Liver (tissue), 9 donors: Measurements from ENCODE around the gene DNMBP. TPM values are rescaled to one million over a fixed set of nuclear protein-coding genes. Genes with fewer than 3 reads are reported as not detected.

Experiments used
- DNase-seq: peaks from one replicate; pipeline ENCODE4 v3.0.0-alpha.2; 2017; ENCODE audit warnings: low spot score
- H3K27ac ChIP-seq, 2 donors: one replicate each; pipeline ENCODE4 v1.7.0; 2013; ENCODE audit warnings: inconsistent platforms in 2 of 2, low read length in 2 of 2, control low read depth in 1 of 2, low read depth in 1 of 2, mild to moderate bottlenecking in 1 of 2
- H3K27me3 ChIP-seq, 4 donors: one replicate each; pipeline versions ENCODE4 v1.6.1 to v1.7.0; 2013; ENCODE audit warnings: low read length in 3 of 4, inconsistent platforms in 1 of 4, mild to moderate bottlenecking in 1 of 4, moderate library complexity in 1 of 4; ENCODE audit not compliant: control insufficient read depth in 4 of 4, insufficient read depth in 4 of 4
- H3K36me3 ChIP-seq, 4 donors: one replicate each; pipeline versions ENCODE4 v1.6.1 to v1.7.0; 2013; ENCODE audit warnings: low read length in 3 of 4, mild to moderate bottlenecking in 3 of 4, low read depth in 1 of 4, moderate library complexity in 1 of 4; ENCODE audit not compliant: control insufficient read depth in 4 of 4, insufficient read depth in 3 of 4
- H3K4me1 ChIP-seq, 4 donors: one replicate each; pipeline versions ENCODE4 v1.6.1 to v1.7.0; 2013; ENCODE audit warnings: low read length in 3 of 4, mild to moderate bottlenecking in 3 of 4, moderate library complexity in 1 of 4; ENCODE audit not compliant: control insufficient read depth in 4 of 4, insufficient read depth in 4 of 4
- H3K4me3 ChIP-seq, 3 donors: one replicate each; pipeline versions ENCODE4 v1.6.1 to v1.7.0; 2013; ENCODE audit warnings: low read length in 3 of 3, control low read depth in 1 of 3, low read depth in 1 of 3, mild to moderate bottlenecking in 1 of 3
- H3K9ac ChIP-seq, 2 donors: one replicate each; pipeline ENCODE4 v1.7.0; 2013; ENCODE audit warnings: low read length in 2 of 2, mild to moderate bottlenecking in 2 of 2, moderate library complexity in 2 of 2, control low read depth in 1 of 2, low read depth in 1 of 2
- H3K9me3 ChIP-seq, 4 donors: one replicate each; pipeline versions ENCODE4 v1.6.1 to v1.7.0; 2013; ENCODE audit warnings: low read length in 3 of 4; ENCODE audit not compliant: control insufficient read depth in 4 of 4
- EGR1 ChIP-seq, 2 donors: IDR thresholded peaks; 2 replicates each; pipeline ENCODE4 v1.6.1; 2016 to 2018; ENCODE audit warnings: antibody characterized with exemption in 2 of 2, low read depth in 2 of 2
- FOXA2 ChIP-seq: IDR thresholded peaks from 2 replicates; pipeline ENCODE4 v1.6.1; 2016; ENCODE audit warnings: antibody characterized with exemption
- GABPA ChIP-seq, 2 donors: IDR thresholded peaks in 1 of 2; conservative IDR thresholded peaks in 1 of 2; 2 replicates each; pipeline ENCODE4 v1.6.1; 2016; ENCODE audit warnings: antibody characterized with exemption in 2 of 2, mild to moderate bottlenecking in 1 of 2, moderate library complexity in 1 of 2
- HNF4A ChIP-seq, 2 donors: conservative IDR thresholded peaks; 2 replicates each; pipeline ENCODE4 v1.6.1; 2016; ENCODE audit warnings: antibody characterized with exemption in 2 of 2, mild to moderate bottlenecking in 2 of 2
- HNF4G ChIP-seq: IDR thresholded peaks from 2 replicates; pipeline ENCODE4 v1.6.1; 2016; ENCODE audit warnings: antibody characterized with exemption
- JUND ChIP-seq, 2 donors: IDR thresholded peaks; 2 replicates each; pipeline ENCODE4 v1.6.1; 2016; ENCODE audit warnings: antibody characterized with exemption in 2 of 2
- NR2F2 ChIP-seq: IDR thresholded peaks from 2 replicates; pipeline ENCODE4 v1.6.1; 2016; ENCODE audit warnings: antibody characterized with exemption
- RXRA ChIP-seq, 2 donors: IDR thresholded peaks; 2 replicates each; pipeline ENCODE4 v1.6.1; 2017 to 2018; ENCODE audit warnings: antibody characterized with exemption in 2 of 2, mild to moderate bottlenecking in 1 of 2
- SP1 ChIP-seq: IDR thresholded peaks from 2 replicates; pipeline ENCODE4 v1.6.1; 2018; ENCODE audit warnings: antibody characterized with exemption, mild to moderate bottlenecking
- TAF1 ChIP-seq: conservative IDR thresholded peaks from 2 replicates; pipeline ENCODE4 v1.6.1; 2016; ENCODE audit warnings: antibody characterized with exemption, mild to moderate bottlenecking
- YY1 ChIP-seq: IDR thresholded peaks from 2 replicates; pipeline ENCODE4 v1.6.1; 2016; ENCODE audit warnings: antibody characterized with exemption, mild to moderate bottlenecking
- WGBS: extraction: QIAGEN DNeasy Blood & Tissue Kit; methylation state at CpG from one replicate; pipeline ENCODE4 v1.1.7; 2013; 5-methylcytosine and 5-hydroxymethylcytosine counted together
- polyA plus RNA-seq, 2 donors: library from polyadenylated mRNA; stranded (reverse) in 1 of 2; unstranded in 1 of 2; fragments of 200-250 nt in 1 of 2; fragments of >200 nt in 1 of 2; fragmentation: Nextera tagmentation in 1 of 2; extraction: Ambion mirVana in 1 of 2; gene quantifications; one replicate each; pipeline versions ENCODE4 v1.2.1 to v1.2.3, GENCODE V29; 2013 to 2015
- total RNA-seq, 2 donors: library from RNA; depleted of rRNA; stranded (reverse); fragments of >200 nt; gene quantifications; one replicate each; pipeline ENCODE4 v1.2.3, GENCODE V29; 2014
- TF ChIP-seq, protein P1 (sequence below): IDR thresholded peaks from 2 replicates; pipeline ENCODE4 v1.6.1; 2016; ENCODE audit warnings: antibody characterized with exemption
- TF ChIP-seq, protein P2 (sequence below): IDR thresholded peaks from 2 replicates; pipeline ENCODE4 v1.6.1; 2016; ENCODE audit warnings: antibody characterized with exemption
- TF ChIP-seq, protein P3 (sequence below): IDR thresholded peaks from 2 replicates; pipeline ENCODE4 v1.6.1; 2016; ENCODE audit warnings: antibody characterized with exemption, mild to moderate bottlenecking
- TF ChIP-seq, protein P4 (sequence below): fragments of 150-350 bp; IDR thresholded peaks from 2 replicates; pipeline ENCODE4 v1.5.1; 2017; ENCODE audit warnings: improper control_type of control experiment, low read depth, low read length; ENCODE audit not compliant: missing input control
- TF ChIP-seq, protein P5 (sequence below): IDR thresholded peaks from 2 replicates; pipeline ENCODE4 v1.6.1; 2016; ENCODE audit warnings: antibody characterized with exemption
- donor health status: healthy.
- donor health status: healthy.
- donor health status: healthy.
- donor health status: healthy.
- donor health status: healthy.

Gene DNMBP
- total and polyA plus RNA-seq, 4 donors, result 3.8 to 12.6 (median 5.3) TPM

DNA sequence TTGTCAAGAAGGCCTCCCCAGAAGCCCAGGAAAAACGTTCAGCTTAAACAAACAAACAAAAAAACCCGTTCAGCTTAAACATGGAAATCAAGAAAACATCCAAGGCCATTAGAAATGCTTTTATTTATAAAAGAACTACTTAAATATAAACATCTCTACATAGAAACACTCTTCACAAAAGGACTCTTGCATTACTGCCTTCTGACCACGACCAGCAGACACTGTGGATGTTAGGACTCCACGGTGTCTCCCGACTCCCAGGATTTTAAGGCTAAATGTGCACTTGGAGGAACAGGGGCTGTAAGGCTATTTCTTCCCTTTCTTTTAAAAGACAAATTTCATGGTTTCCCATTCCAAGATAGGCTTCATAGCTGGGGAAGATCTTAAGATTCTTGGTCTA is 134.3 kb downstream of the DNMBP start:
- no peaks in the 10 kb centered on the region for H3K9me3 ChIP-seq
- H3K27me3 ChIP-seq, result no peaks in the 10 kb centered on the region
- TF ChIP-seq NR2F2 (no peak), YY1 (no peak), EGR1 (IDR thresholded peaks at IDR 0.05; ENCODE audit: low read depth in 2 of 2) (no peak), SP1 (no peak), HNF4A (conservative IDR thresholded peaks at IDR 0.05) (no peak), JUND (IDR thresholded peaks at IDR 0.05) (no peak), TAF1 (no peak), GABPA (IDR thresholded peaks at IDR 0.05 in 1 of 2, conservative IDR thresholded peaks at IDR 0.05 in 1 of 2) (no peak)
- TF ChIP-seq, protein P1, sequence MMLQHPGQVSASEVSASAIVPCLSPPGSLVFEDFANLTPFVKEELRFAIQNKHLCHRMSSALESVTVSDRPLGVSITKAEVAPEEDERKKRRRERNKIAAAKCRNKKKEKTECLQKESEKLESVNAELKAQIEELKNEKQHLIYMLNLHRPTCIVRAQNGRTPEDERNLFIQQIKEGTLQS, result no peak
- TF ChIP-seq, protein P2, sequence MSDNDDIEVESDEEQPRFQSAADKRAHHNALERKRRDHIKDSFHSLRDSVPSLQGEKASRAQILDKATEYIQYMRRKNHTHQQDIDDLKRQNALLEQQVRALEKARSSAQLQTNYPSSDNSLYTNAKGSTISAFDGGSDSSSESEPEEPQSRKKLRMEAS, result no peak
- TF ChIP-seq, protein P3, sequence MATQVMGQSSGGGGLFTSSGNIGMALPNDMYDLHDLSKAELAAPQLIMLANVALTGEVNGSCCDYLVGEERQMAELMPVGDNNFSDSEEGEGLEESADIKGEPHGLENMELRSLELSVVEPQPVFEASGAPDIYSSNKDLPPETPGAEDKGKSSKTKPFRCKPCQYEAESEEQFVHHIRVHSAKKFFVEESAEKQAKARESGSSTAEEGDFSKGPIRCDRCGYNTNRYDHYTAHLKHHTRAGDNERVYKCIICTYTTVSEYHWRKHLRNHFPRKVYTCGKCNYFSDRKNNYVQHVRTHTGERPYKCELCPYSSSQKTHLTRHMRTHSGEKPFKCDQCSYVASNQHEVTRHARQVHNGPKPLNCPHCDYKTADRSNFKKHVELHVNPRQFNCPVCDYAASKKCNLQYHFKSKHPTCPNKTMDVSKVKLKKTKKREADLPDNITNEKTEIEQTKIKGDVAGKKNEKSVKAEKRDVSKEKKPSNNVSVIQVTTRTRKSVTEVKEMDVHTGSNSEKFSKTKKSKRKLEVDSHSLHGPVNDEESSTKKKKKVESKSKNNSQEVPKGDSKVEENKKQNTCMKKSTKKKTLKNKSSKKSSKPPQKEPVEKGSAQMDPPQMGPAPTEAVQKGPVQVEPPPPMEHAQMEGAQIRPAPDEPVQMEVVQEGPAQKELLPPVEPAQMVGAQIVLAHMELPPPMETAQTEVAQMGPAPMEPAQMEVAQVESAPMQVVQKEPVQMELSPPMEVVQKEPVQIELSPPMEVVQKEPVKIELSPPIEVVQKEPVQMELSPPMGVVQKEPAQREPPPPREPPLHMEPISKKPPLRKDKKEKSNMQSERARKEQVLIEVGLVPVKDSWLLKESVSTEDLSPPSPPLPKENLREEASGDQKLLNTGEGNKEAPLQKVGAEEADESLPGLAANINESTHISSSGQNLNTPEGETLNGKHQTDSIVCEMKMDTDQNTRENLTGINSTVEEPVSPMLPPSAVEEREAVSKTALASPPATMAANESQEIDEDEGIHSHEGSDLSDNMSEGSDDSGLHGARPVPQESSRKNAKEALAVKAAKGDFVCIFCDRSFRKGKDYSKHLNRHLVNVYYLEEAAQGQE, result no peak
- TF ChIP-seq, protein P4, sequence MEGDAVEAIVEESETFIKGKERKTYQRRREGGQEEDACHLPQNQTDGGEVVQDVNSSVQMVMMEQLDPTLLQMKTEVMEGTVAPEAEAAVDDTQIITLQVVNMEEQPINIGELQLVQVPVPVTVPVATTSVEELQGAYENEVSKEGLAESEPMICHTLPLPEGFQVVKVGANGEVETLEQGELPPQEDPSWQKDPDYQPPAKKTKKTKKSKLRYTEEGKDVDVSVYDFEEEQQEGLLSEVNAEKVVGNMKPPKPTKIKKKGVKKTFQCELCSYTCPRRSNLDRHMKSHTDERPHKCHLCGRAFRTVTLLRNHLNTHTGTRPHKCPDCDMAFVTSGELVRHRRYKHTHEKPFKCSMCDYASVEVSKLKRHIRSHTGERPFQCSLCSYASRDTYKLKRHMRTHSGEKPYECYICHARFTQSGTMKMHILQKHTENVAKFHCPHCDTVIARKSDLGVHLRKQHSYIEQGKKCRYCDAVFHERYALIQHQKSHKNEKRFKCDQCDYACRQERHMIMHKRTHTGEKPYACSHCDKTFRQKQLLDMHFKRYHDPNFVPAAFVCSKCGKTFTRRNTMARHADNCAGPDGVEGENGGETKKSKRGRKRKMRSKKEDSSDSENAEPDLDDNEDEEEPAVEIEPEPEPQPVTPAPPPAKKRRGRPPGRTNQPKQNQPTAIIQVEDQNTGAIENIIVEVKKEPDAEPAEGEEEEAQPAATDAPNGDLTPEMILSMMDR, result no peak
- H3K27ac ChIP-seq, result no peak overlapping the region
- no peak overlapping the region for H3K9ac ChIP-seq
- H3K4me1 ChIP-seq, result peaks cover 0 to 12% (median 2%) of the 10 kb centered on the region in 4 donors
- peaks cover 10 to 42% (median 34%) of the 10 kb centered on the region in 4 donors for H3K36me3 ChIP-seq
- no peak for DNase-seq
- WGBS, result 82% methylated on average over 5 of the region's 5 CpGs
- no peak overlapping the region for H3K4me3 ChIP-seq

DNA sequence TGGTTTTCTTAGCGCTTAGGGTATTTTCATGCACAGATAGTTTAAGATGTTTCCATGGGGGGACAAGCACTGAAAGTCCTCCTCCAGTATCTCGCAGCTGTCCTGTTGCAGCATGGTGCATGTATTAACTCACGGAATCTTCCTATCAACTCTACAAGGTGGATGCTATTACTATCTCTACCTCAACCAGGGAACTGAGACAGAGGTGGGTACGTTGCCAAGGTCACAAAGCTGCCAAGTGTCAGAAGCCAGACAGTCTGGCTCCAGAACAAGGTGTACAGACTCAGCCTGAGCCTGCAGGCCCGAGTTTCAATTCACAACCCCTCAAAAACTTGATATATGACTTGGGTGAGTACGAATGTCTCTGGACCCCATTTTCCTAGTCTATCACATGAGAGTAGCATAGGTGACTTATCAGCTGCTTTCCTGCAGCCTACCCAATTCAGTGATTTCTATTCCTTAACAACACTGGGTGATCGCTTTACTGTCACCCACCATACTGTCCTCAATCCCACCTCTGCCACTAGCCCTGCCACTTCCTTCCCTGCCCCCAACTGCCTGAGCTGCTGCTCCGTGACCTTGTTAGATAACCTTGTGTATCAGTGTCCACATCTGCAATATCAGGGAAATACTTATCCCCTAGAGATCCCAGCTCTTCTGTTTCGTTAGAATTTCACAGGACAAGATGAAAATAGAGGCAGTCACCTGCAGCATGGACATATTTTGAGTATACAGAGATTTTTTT is 135.2 kb downstream of the DNMBP start:
- peaks cover 7 to 34% (median 25%) of the 10 kb centered on the region in 4 donors for H3K36me3 ChIP-seq
- no peaks in the 10 kb centered on the region for H3K27me3 ChIP-seq
- H3K27ac ChIP-seq, result no peak overlapping the region
- H3K9me3 ChIP-seq, result no peaks in the 10 kb centered on the region
- peaks cover 0 to 12% (median 2%) of the 10 kb centered on the region in 4 donors for H3K4me1 ChIP-seq
- 77% methylated on average over 9 of the region's 9 CpGs for WGBS
- no peak for DNase-seq
- H3K9ac ChIP-seq, result no peak overlapping the region
- H3K4me3 ChIP-seq, result no peak overlapping the region
- TF ChIP-seq, protein P5, sequence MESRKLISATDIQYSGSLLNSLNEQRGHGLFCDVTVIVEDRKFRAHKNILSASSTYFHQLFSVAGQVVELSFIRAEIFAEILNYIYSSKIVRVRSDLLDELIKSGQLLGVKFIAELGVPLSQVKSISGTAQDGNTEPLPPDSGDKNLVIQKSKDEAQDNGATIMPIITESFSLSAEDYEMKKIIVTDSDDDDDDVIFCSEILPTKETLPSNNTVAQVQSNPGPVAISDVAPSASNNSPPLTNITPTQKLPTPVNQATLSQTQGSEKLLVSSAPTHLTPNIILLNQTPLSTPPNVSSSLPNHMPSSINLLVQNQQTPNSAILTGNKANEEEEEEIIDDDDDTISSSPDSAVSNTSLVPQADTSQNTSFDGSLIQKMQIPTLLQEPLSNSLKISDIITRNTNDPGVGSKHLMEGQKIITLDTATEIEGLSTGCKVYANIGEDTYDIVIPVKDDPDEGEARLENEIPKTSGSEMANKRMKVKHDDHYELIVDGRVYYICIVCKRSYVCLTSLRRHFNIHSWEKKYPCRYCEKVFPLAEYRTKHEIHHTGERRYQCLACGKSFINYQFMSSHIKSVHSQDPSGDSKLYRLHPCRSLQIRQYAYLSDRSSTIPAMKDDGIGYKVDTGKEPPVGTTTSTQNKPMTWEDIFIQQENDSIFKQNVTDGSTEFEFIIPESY, result no peak
- no peak for TF ChIP-seq HNF4G
- TF ChIP-seq GABPA (IDR thresholded peaks at IDR 0.05 in 1 of 2, conservative IDR thresholded peaks at IDR 0.05 in 1 of 2), result no peak
- no peak for TF ChIP-seq HNF4A (conservative IDR thresholded peaks at IDR 0.05)
- TF ChIP-seq, protein P4, result no peak
- TF ChIP-seq RXRA (IDR thresholded peaks at IDR 0.05), result no peak
- no peak for TF ChIP-seq EGR1 (IDR thresholded peaks at IDR 0.05; ENCODE audit: low read depth in 2 of 2)
- TF ChIP-seq, protein P2, result no peak
- TF ChIP-seq, protein P3, result no peak
- TF ChIP-seq FOXA2, result no peak
